K562 (cell line): ENCODE data around the gene TSTD2. TPM values are rescaled to one million over a fixed set of nuclear protein-coding genes. Genes with fewer than 3 reads are reported as not detected.

Source experiments
- ATAC-seq: fragments of 200-7000 bp; cut with Tn5 transposase; 3 replicates; pipeline ENCODE4 v1.9.1; 2020; ENCODE audit warnings: moderate library complexity
- BruUV-seq: library from RNA; stranded (reverse); fragments of 400-500 nt; replicated peaks from 2 replicates; lab custom pipeline; 2021; lab: Mats Ljungman, UMichigan
- CTCF ChIA-PET: fragments of 300-600 bp; formaldehyde crosslinking; extraction: SDS; loops from one replicate; lab custom pipeline; 2021; ENCODE audit warnings: low intra/inter-chr PET ratio; lab: Yijun Ruan, JAX
- POLR2A ChIA-PET: fragments of 300-600, 350-650 bp; sonication (Branson Sonifier 250); formaldehyde crosslinking; extraction: SDS; loops from one replicate; lab custom pipeline; 2021; ENCODE audit warnings: antibody characterized with exemption, inconsistent platforms; lab: Yijun Ruan, JAX
- DNase-seq, 4 experiments: peaks; one replicate each; pipeline versions ENCODE4 v3.0.0 to v3.0.0-alpha.2; 2011 to 2018; ENCODE audit warnings: low spot score in 3 of 4, mixed read lengths in 3 of 4; ENCODE audit errors: extremely low read depth in 1 of 4
- FAIRE-seq: peaks from 2 replicates; lab custom pipeline; 2011; peaks lifted over from hg19 to GRCh38; lab: Jason Lieb, UNC
- H2AFZ ChIP-seq: 2 replicates; pipeline ENCODE4 v1.6.0; 2011; ENCODE audit warnings: low read depth, low read length, control low read depth, inconsistent platforms
- H3K27ac ChIP-seq: fragments of 200-600 bp; 3 replicates; pipeline ENCODE4 v1.8.0; 2011; ENCODE audit warnings: low read depth, mild to moderate bottlenecking, control low read depth, inconsistent platforms, low read length, moderate library complexity, mixed read lengths; ENCODE audit errors: extremely low read depth
- H3K27me3 ChIP-seq, 2 experiments: fragments of 300-600 bp in 1 of 2; 2 replicates in 1 of 2; 3 replicates in 1 of 2; pipeline versions ENCODE4 v1.6.0 to v1.8.0; 2011; ENCODE audit warnings: inconsistent platforms in 2 of 2, low read length in 2 of 2, mild to moderate bottlenecking in 1 of 2, mixed read lengths in 1 of 2, moderate library complexity in 1 of 2; ENCODE audit not compliant: control insufficient read depth in 2 of 2, insufficient read depth in 2 of 2
- H3K36me3 ChIP-seq: fragments of 300-600 bp; 3 replicates; pipeline ENCODE4 v1.8.0; 2011; ENCODE audit warnings: mild to moderate bottlenecking, low read length, inconsistent platforms; ENCODE audit not compliant: control insufficient read depth, insufficient read depth
- H3K4me1 ChIP-seq, 2 experiments: fragments of 200-600 bp in 1 of 2; replicated peaks in 1 of 2; 2 replicates in 1 of 2; 3 replicates in 1 of 2; pipeline versions ENCODE4 v1.5.1 to v1.8.0; 2011; ENCODE audit warnings: inconsistent platforms in 2 of 2, low read length in 2 of 2, mild to moderate bottlenecking in 1 of 2, mixed read lengths in 1 of 2, moderate library complexity in 1 of 2; ENCODE audit not compliant: control insufficient read depth in 2 of 2, insufficient read depth in 2 of 2
- H3K4me2 ChIP-seq: 2 replicates; pipeline ENCODE4 v1.6.1; 2011; ENCODE audit warnings: low read length, control low read depth, inconsistent platforms, mixed read lengths; ENCODE audit not compliant: insufficient read depth
- H3K4me3 ChIP-seq: fragments of 200-600 bp; sonication (generic), shearing (Covaris generic); 2 replicates; pipeline ENCODE4 v1.5.1; 2016; ENCODE audit warnings: control low read depth, inconsistent platforms
- H3K79me2 ChIP-seq: fragments of 200-600 bp; 3 replicates; pipeline ENCODE4 v1.8.0; 2011; ENCODE audit warnings: low read length, inconsistent platforms; ENCODE audit not compliant: control insufficient read depth, insufficient read depth
- H3K9ac ChIP-seq, 2 experiments: 2 replicates each; pipeline versions ENCODE4 v1.6.0 to v1.6.1; 2011; ENCODE audit warnings: low read depth in 2 of 2, low read length in 2 of 2, control low read depth in 1 of 2, inconsistent platforms in 1 of 2, mild to moderate bottlenecking in 1 of 2, mixed read lengths in 1 of 2; ENCODE audit not compliant: insufficient read depth in 1 of 2
- H3K9me1 ChIP-seq: one replicate; pipeline ENCODE4 v1.6.0; 2011; ENCODE audit warnings: inconsistent platforms, mild to moderate bottlenecking, low read length, moderate library complexity; ENCODE audit not compliant: control insufficient read depth, insufficient read depth
- H3K9me3 ChIP-seq: replicated peaks from 2 replicates; pipeline ENCODE4 v1.5.1; 2011; ENCODE audit warnings: low read depth, low read length, inconsistent platforms; ENCODE audit not compliant: control insufficient read depth, insufficient read depth
- H4K20me1 ChIP-seq: replicated peaks from 2 replicates; pipeline ENCODE4 v1.6.1; 2011; ENCODE audit warnings: low read length, inconsistent platforms, mixed read lengths; ENCODE audit not compliant: control insufficient read depth, insufficient read depth
- CAMTA2 ChIP-seq: fragments of 250-450 bp; sonication (Bioruptor Pico); conservative IDR thresholded peaks from 2 replicates; pipeline ENCODE4 v1.5.1; 2022
- CHD1 ChIP-seq: fragments of 200-600 bp; sonication (generic); IDR thresholded peaks from one replicate; pipeline ENCODE4 v1.6.1; 2012; ENCODE audit warnings: mild to moderate bottlenecking, moderate library complexity, low read length, inconsistent platforms
- IRF2 ChIP-seq: sonication (generic); formaldehyde crosslinking; IDR thresholded peaks from 2 replicates; pipeline ENCODE4 v1.8.1; 2022; ENCODE audit warnings: mild to moderate bottlenecking, missing genetic modification reagents
- KAT7 ChIP-seq: sonication (generic); formaldehyde crosslinking; IDR thresholded peaks from 2 replicates; pipeline ENCODE4 v1.8.0; 2022; ENCODE audit warnings: missing genetic modification reagents, mild to moderate bottlenecking, borderline replicate concordance
- KAT8 ChIP-seq: fragments of 450-650 bp; IDR thresholded peaks from 2 replicates; pipeline ENCODE4 v1.6.1; 2016; ENCODE audit warnings: low read depth, mild to moderate bottlenecking
- MTA3 ChIP-seq: fragments of 450-650 bp; formaldehyde crosslinking; IDR thresholded peaks from 2 replicates; pipeline ENCODE4 v1.6.1; 2017; ENCODE audit warnings: mild to moderate bottlenecking, borderline replicate concordance
- MYC ChIP-seq, 2 experiments: fragments of 250-450 bp in 1 of 2; sonication (Bioruptor Pico) in 1 of 2; IDR thresholded peaks; 2 replicates each; pipeline versions ENCODE4 v1.5.1 to v1.6.1; 2012 to 2021; ENCODE audit warnings: low read depth in 2 of 2, borderline replicate concordance in 1 of 2, improper control_type of control experiment in 1 of 2, low read length in 1 of 2, mild to moderate bottlenecking in 1 of 2, moderate library complexity in 1 of 2
- NBN ChIP-seq: fragments of 450-650 bp; IDR thresholded peaks from 2 replicates; pipeline ENCODE4 v1.6.1; 2016; ENCODE audit warnings: low read depth, mild to moderate bottlenecking
- NR2F6 ChIP-seq: fragments of 450-650 bp; formaldehyde crosslinking; IDR thresholded peaks from 2 replicates; pipeline ENCODE4 v1.4.0; 2020; ENCODE audit warnings: mild to moderate bottlenecking
- NRF1 ChIP-seq, 2 experiments: fragments of 450-650 bp; IDR thresholded peaks in 1 of 2; conservative IDR thresholded peaks in 1 of 2; 2 replicates each; pipeline ENCODE4 v1.6.1; 2014; ENCODE audit warnings: mild to moderate bottlenecking in 2 of 2
- PHF21A ChIP-seq: fragments of 450-650 bp; IDR thresholded peaks from 2 replicates; pipeline ENCODE4 v1.6.1; 2017; ENCODE audit warnings: low read depth, borderline replicate concordance
- TEAD1 ChIP-seq, 2 experiments: fragments of 450-650 bp in 1 of 2; sonication (generic) in 1 of 2; formaldehyde crosslinking; IDR thresholded peaks; 2 replicates each; pipeline versions ENCODE4 v1.4.0 to v1.8.0; 2020 to 2022; ENCODE audit warnings: mild to moderate bottlenecking in 2 of 2, missing genetic modification reagents in 1 of 2
- ZBED1 ChIP-seq: IDR thresholded peaks from 2 replicates; pipeline ENCODE4 v1.6.1; 2014
- ZEB2 ChIP-seq: fragments of 450-650 bp; IDR thresholded peaks from 2 replicates; pipeline ENCODE4 v1.6.1; 2016
- ZNF282 ChIP-seq: sonication (generic); formaldehyde crosslinking; IDR thresholded peaks from 2 replicates; pipeline ENCODE4 v1.8.1; 2023; ENCODE audit warnings: missing genetic modification reagents
- ZNF699 ChIP-seq: fragments of 250-450 bp; sonication (Bioruptor Pico); IDR thresholded peaks from 2 replicates; pipeline ENCODE4 v1.8.0; 2021; ENCODE audit warnings: mild to moderate bottlenecking, moderate library complexity; ENCODE audit not compliant: insufficient replicate concordance
- ZNF785 ChIP-seq: fragments of 250-450 bp; sonication (Bioruptor Pico); IDR thresholded peaks from 2 replicates; pipeline ENCODE4 v1.4.0; 2020; ENCODE audit warnings: mild to moderate bottlenecking
- WGBS: fragments of 100-300 bp; shearing (Covaris generic); methylation state at CpG from one replicate; pipeline ENCODE4 v1.1.6; 2016; ENCODE audit warnings: low coverage, mixed read lengths; ENCODE audit not compliant: insufficient coverage; ENCODE audit errors: missing lambda C conversion rate; 5-methylcytosine and 5-hydroxymethylcytosine counted together
- in situ Hi-C: fragments of 300-500 bp; cut with MboI; formaldehyde crosslinking; loops from 4 replicates; pipeline ENCODE4 v1.15.0; 2018; ENCODE audit warnings: inconsistent platforms, mixed read lengths
- intact Hi-C: fragments of 100-400 bp; cut with micrococcal nuclease; formaldehyde crosslinking; loops from 2 replicates; pipeline ENCODE4 v1.14.2; 2022
- polyA plus RNA-seq, 8 experiments: library from polyadenylated mRNA; depleted of rRNA in 4 of 8; stranded (reverse) in 5 of 8; unstranded in 3 of 8; fragments of >200 nt; fragmentation: Nextera tagmentation in 2 of 8; fragmentation: Illumina TruSeq in 1 of 8; extraction: Ambion mirVana in 2 of 8; extraction: Trizol in 1 of 8; gene quantifications; 2 replicates each; pipeline versions ENCODE4 v1.2.1 to v1.2.3, GENCODE V29; 2011 to 2014; ENCODE audit warnings: inconsistent platforms in 1 of 8, missing spikeins in 1 of 8
- total RNA-seq, 7 experiments: library from RNA; depleted of rRNA in 6 of 7; stranded (reverse); fragments of >200 nt in 6 of 7; fragmentation: Illumina TruSeq in 2 of 7; extraction: Trizol in 2 of 7; gene quantifications; 2 replicates each; pipeline versions ENCODE4 v1.2.1 to v1.2.3, GENCODE V29; 2011 to 2021; ENCODE audit warnings: low replicate concordance in 1 of 7
- TF ChIP-seq, protein P1 (sequence below), 2 experiments: fragments of 450-650 bp in 1 of 2; IDR thresholded peaks; 2 replicates each; pipeline ENCODE4 v1.6.1; 2011 to 2017; ENCODE audit warnings: low read depth in 2 of 2, antibody characterized with exemption in 1 of 2, borderline replicate concordance in 1 of 2, low read length in 1 of 2, mild to moderate bottlenecking in 1 of 2, mixed read lengths in 1 of 2; ENCODE audit not compliant: control insufficient read depth in 1 of 2
- TF ChIP-seq, protein P2 (sequence below): fragments of 450-650 bp; conservative IDR thresholded peaks from 2 replicates; pipeline ENCODE4 v1.6.1; 2016; ENCODE audit warnings: missing genetic modification characterization, low read depth, mild to moderate bottlenecking, control low read depth, missing compliant biosample characterization

The TSTD2 gene
- total and polyA plus RNA-seq, 9 of the 15 experiments (the other 6 are each of a cell fraction or from before 2014, with no cell fraction given) = 10.1 to 36.7 (median 19.0) TPM

- WGBS = 88% methylated on average over 3 of the region's 3 CpGs
- intact Hi-C loops = no loop called here
- TF ChIP-seq NR2F6 (CRISPR knock-in tag) (no peak), CHD1 (no peak), KAT7 (CRISPR knock-in tag) (no peak), MYC (IDR thresholded peaks at IDR 0.05; ENCODE audit: low read depth, low read length) (no peak), MYC (CRISPR knock-in tag; IDR thresholded peaks at IDR 0.05; ENCODE audit: borderline replicate concordance, low read depth) (no peak), ZNF282 (CRISPR knock-in tag) (no peak), NBN (no peak), NRF1 (conservative IDR thresholded peaks at IDR 0.05 in 1 of 2, IDR thresholded peaks at IDR 0.05 in 1 of 2) (no peak), IRF2 (CRISPR knock-in tag) (no peak), ZEB2 (no peak), ZNF785 (CRISPR knock-in tag) (no peak), MTA3 (no peak), ZBED1 (no peak), ZNF699 (CRISPR knock-in tag) (no peak), CAMTA2 (CRISPR knock-in tag) (no peak), PHF21A (no peak), TEAD1 (CRISPR knock-in tag; IDR thresholded peaks at IDR 0.05) (no peak), KAT8 (no peak)
- TF ChIP-seq, protein P1, sequence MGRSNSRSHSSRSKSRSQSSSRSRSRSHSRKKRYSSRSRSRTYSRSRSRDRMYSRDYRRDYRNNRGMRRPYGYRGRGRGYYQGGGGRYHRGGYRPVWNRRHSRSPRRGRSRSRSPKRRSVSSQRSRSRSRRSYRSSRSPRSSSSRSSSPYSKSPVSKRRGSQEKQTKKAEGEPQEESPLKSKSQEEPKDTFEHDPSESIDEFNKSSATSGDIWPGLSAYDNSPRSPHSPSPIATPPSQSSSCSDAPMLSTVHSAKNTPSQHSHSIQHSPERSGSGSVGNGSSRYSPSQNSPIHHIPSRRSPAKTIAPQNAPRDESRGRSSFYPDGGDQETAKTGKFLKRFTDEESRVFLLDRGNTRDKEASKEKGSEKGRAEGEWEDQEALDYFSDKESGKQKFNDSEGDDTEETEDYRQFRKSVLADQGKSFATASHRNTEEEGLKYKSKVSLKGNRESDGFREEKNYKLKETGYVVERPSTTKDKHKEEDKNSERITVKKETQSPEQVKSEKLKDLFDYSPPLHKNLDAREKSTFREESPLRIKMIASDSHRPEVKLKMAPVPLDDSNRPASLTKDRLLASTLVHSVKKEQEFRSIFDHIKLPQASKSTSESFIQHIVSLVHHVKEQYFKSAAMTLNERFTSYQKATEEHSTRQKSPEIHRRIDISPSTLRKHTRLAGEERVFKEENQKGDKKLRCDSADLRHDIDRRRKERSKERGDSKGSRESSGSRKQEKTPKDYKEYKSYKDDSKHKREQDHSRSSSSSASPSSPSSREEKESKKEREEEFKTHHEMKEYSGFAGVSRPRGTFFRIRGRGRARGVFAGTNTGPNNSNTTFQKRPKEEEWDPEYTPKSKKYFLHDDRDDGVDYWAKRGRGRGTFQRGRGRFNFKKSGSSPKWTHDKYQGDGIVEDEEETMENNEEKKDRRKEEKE (IDR thresholded peaks at IDR 0.05; ENCODE audit: borderline replicate concordance in 1 of 2, control insufficient read depth in 1 of 2, low read depth in 2 of 2, low read length in 1 of 2) = no peak
- TF ChIP-seq, protein P2, sequence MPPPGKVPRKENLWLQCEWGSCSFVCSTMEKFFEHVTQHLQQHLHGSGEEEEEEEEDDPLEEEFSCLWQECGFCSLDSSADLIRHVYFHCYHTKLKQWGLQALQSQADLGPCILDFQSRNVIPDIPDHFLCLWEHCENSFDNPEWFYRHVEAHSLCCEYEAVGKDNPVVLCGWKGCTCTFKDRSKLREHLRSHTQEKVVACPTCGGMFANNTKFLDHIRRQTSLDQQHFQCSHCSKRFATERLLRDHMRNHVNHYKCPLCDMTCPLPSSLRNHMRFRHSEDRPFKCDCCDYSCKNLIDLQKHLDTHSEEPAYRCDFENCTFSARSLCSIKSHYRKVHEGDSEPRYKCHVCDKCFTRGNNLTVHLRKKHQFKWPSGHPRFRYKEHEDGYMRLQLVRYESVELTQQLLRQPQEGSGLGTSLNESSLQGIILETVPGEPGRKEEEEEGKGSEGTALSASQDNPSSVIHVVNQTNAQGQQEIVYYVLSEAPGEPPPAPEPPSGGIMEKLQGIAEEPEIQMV (tag) = no peak
Measured at GRCh38 chr9:97558701-97559101, 74.5 kb downstream of the TSTD2 start.

More at GRCh38 chr9:97558701-97559101, 74.5 kb downstream of the TSTD2 start:
- H3K9ac ChIP-seq = no peak overlapping the region
- H3K4me3 ChIP-seq = no peak overlapping the region
- no peak for DNase-seq
- H3K79me2 ChIP-seq = no peaks in the 10 kb centered on the region
- no TSS peak for BruUV-seq
- no peaks in the 10 kb centered on the region for H3K9me3 ChIP-seq
- ATAC-seq = no peak
- H3K4me2 ChIP-seq = no peak overlapping the region
- in situ Hi-C loops = no loop called here
- ChIA-PET CTCF (no interaction called here), POLR2A (no interaction called here)
- no peak overlapping the region for H3K27ac ChIP-seq
- no peaks in the 10 kb centered on the region for H3K4me1 ChIP-seq
- no peak for FAIRE-seq
- no peak overlapping the region for H2AFZ ChIP-seq
- peaks cover 30% of the 10 kb centered on the region; the same call in 2 of the 3 replicates for H3K36me3 ChIP-seq
- H3K9me1 ChIP-seq = no peaks in the 10 kb centered on the region
- H3K27me3 ChIP-seq = no peaks in the 10 kb centered on the region
- H4K20me1 ChIP-seq = 0 out of 2 replicates have a peak, but pooled peaks cover 4% of the 10 kb centered on the region
